Activated naive CD4-positive, alpha-beta T cell treated with anti-CD3 and anti-CD28 coated beads, Interleukin-2, amount 50 U/mL, for 72 hours (primary cell): ENCODE measurements around the gene WDR27. TPM values are rescaled to one million over a fixed set of nuclear protein-coding genes. Genes with fewer than 3 reads are reported as not detected.
A peak's percentile ranks its signal among the peaks of the same experiment; 100 is the strongest.
"Not testable (repeated sequence)": the region's sequence is repeated elsewhere in the genome, so short reads cannot be mapped to it uniquely, and the experiment has no call there.

Experiments used
- ATAC-seq, 2 donors: fragments of 150-1000 bp; cut with Tn5 transposase; 2 replicates each; pipeline ENCODE4 v1.10.0; 2021; ENCODE audit warnings: mild to moderate bottlenecking in 2 of 2, moderate library complexity in 2 of 2
- DNase-seq, 2 donors: peaks; one replicate each; pipeline ENCODE4 v3.0.0; 2021 to 2022; ENCODE audit warnings: low spot score in 2 of 2
- H3K27ac Mint-ChIP-seq, 2 donors: one replicate each; pipeline ENCODE4 v1.8.0; 2022; ENCODE audit warnings: mild to moderate bottlenecking in 2 of 2, mixed read lengths in 2 of 2
- H3K36me3 Mint-ChIP-seq, 2 donors: one replicate each; pipeline ENCODE4 v1.8.0; 2022; ENCODE audit warnings: mixed read lengths in 2 of 2
- H3K9me3 Mint-ChIP-seq, 2 donors: one replicate each; pipeline ENCODE4 v1.8.0; 2022; ENCODE audit warnings: mixed read lengths in 2 of 2
- total RNA-seq, 2 donors: library from RNA; stranded (reverse); gene quantifications; one replicate each; pipeline ENCODE4 v1.2.3, GENCODE V29; 2022

Gene WDR27
- total RNA-seq, 2 donors from 2014 or later, result 28.9 to 48.1 TPM

DNA sequence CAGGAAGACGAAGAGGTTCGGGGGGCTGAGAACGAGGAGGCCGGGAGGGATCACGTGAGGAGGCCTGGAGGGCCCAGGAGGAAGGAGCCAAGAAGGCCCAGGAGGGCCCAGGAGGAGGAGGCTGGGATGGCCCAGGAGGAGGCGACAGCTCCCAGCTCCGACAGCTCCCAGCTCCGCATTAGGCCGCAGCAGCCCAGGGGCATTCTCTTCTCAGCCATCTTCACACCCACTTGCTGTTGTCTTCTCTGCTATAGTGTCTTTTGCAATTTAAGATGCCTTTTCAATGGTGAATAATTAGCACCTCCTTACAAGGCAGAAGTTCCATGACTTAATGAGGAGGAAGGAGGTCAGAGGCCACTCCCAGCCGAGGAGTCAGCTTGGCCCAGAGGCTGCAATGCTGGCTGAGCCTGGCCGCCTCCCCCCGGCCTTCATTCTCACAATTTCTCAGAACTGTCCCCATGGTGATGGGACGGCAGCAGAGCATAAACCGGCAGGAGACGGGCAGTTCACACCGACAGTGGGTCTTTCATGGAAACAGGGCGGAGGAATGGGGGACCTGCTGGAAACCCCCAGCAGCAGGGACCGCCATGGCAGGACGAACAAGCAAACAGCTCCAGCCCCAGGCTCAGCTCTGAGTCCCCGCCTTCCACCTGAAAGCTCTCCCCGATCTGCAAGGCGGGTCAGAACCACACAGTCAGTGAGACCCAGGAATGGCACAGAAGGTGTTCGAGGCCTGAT lies 45.1 kb downstream of the WDR27 start:
- no peak for DNase-seq
- no peak for ATAC-seq
- Mint-ChIP-seq H3K27ac (no peak overlapping the region), H3K36me3 (peaks cover 11 to 15% of the 10 kb centered on the region in 2 donors), H3K9me3 (no peaks in the 10 kb centered on the region)

DNA sequence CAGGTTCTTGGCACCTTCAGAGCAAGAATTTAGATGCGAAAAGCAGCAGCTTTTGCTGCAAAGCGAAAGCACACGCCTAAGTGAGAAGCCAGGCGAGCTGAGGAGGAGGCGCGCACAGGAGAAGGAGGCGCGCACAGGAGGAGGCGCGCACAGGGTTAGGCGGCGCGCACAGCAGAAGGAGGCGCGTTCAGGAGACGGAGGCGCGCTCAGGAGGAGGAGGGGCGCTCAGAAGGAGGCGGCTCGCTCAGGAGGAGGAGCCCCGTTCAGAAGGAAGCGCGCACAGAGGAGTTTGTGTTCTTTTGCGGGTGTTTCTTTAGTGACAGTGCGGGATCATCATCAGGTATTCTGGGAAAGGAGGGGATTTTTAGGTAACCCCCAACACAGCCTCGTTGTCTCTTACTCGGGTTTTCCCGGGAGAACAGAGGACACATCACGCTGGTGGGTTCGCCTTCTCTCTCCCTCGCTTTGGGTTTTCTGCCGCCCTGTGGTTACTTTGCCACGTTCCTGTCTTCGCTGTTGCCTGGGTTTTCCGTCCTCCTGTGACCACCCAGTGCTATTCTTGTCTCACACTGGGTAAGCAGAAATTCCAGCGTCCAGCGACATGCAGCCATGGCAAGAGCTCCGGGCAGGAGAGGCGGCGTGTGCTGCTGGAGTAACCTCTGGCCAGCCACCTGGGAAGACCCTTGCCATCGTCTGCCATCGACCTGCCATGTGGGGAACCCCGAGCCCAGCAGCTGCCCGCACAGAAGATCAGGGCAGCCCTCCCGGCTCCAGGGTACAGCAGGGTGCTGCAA lies 47.0 kb downstream of the WDR27 start:
- Mint-ChIP-seq H3K9me3 (no peaks in the 10 kb centered on the region), H3K36me3 (peaks cover 11 to 15% of the 10 kb centered on the region in 2 donors)
- DNase-seq, result peak; percentile 30 to 64

DNA sequence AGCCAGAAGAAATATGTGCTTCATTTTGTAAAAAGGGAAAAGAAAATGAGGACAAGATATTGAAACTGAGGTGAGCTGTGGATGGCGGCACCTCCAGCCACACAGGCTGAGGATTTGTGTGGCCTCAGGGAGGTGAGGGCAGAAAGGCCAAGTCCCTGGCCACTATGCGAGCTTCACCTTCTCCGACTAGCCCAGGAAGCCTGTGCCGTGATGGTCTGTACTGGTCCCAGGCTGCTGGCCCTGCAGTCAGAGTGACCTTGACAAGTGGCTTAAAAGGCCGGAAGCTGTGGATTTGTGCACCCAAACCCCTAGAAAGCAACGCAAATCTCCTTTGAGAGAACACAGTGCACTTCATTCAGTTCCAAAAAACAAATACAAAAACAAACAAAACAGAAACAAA lies 48.1 kb downstream of the WDR27 start:
- ATAC-seq (no peak), DNase-seq (no peak)
- Mint-ChIP-seq H3K36me3 (peaks cover 7 to 15% of the 10 kb centered on the region in 2 donors), H3K27ac (peak overlapping the region in 1 of 2 donors; percentile 31), H3K9me3 (no peaks in the 10 kb centered on the region)

More for the DNA sequence above, 47.0 kb downstream of the WDR27 start:
- peak overlapping the region in 1 of 2 donors; percentile 31 for H3K27ac Mint-ChIP-seq
- peak; percentile 93 to 95 for ATAC-seq

DNA sequence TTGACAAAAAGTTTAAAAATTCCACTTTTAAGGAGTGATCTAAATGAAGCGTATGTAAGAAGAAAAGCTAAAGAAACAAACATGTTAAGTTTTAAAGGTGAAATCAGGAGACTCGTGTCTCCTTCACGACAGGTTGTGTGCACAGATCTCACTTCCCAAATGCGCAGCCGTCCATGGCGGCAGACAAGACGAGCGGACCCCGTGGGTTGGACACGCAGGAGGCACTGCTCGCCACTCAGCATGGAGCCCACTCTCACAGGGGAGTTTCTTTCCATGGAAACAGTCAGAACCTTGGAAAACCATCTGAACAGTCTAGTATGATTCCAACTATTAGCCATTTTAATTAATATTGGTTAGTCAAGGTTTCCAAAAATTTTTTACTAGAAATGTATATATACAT lies 48.9 kb downstream of the WDR27 start:
- no peak overlapping the region for H3K27ac Mint-ChIP-seq
- ATAC-seq, result no peak
- DNase-seq, result no peak
- no peaks in the 10 kb centered on the region for H3K9me3 Mint-ChIP-seq
- peaks cover 4 to 15% of the 10 kb centered on the region in 2 donors for H3K36me3 Mint-ChIP-seq

DNA sequence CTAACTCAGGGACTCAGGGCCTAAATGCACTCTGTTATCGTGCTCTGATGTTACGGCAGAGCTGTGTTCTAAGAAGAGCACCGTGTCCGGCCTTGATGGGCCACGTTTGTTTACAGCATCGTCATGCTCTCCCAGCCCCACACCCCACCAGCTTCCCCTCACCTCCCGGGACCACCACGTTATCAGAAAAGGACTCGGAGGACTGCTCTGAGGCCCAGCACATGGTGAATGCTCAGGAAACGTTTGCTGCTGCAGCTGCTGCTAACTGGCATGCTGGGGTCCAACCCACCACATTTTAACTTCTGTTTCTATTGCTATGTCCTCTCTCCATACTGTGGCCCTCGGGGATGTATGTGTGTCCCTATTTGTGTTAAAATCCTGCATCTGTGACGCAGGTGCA lies 50.3 kb downstream of the WDR27 start:
- Mint-ChIP-seq H3K36me3 (peaks cover 0 to 8% of the 10 kb centered on the region in 2 donors), H3K27ac (no peak overlapping the region), H3K9me3 (no peaks in the 10 kb centered on the region)
- no peak for ATAC-seq
- no peak for DNase-seq

DNA sequence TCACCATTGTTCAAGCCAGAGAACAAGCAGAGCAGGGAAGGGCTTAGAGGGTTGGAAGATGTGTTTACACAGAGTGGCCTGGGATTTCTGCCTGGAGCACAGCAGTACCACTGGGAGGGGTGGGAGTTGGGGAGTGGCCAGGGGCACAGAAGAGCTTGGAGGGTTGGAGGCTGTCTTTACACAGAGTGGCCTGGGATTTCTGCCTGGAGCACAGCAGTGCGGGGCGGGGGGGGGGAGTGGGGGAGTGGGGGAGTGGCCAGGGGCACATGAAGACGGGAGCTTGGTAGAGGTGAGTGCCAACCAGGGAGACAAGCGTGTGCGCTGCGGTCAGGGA lies 50.9 kb downstream of the WDR27 start:
- Mint-ChIP-seq H3K36me3 (peaks cover 0 to 2% of the 10 kb centered on the region in 2 donors), H3K9me3 (no peaks in the 10 kb centered on the region), H3K27ac (no peak overlapping the region)
- DNase-seq, result no peak
- ATAC-seq, result no peak

DNA sequence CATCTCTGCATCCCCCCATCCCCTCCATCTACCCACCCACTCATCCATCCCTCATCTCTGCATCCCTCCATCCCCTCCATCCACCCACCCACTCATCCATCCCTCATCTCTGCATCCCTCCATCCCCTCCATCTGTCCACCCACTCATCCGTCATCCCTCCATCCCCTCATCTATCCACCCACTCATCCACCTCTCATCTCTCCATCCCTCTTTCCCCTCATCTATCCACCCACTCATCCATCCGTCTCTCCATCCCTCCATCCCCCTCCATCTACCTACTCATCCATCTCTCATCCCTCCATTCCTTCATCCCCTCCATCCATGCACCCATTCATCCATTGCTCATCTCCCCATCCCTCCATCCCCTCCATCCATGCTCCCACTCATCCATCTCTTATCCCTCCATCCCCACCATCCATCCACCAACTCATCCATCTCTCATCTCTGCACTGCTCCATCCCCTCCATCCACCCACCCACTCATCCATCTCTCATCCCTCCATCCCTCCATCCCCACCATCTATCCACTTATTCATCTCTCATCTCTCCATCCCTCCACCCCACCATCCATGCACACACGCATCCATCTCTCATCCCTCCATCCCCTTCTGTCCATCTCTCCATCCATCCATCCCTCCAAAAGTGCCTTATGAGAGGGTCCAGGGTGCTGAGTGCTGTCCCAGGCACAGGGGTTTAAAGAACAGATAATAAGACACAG lies 51.4 kb downstream of the WDR27 start:
- Mint-ChIP-seq H3K27ac (no peak overlapping the region), H3K9me3 (no peaks in the 10 kb centered on the region), H3K36me3 (no peaks in the 10 kb centered on the region)
- no peak for ATAC-seq
- DNase-seq, result no peak

DNA sequence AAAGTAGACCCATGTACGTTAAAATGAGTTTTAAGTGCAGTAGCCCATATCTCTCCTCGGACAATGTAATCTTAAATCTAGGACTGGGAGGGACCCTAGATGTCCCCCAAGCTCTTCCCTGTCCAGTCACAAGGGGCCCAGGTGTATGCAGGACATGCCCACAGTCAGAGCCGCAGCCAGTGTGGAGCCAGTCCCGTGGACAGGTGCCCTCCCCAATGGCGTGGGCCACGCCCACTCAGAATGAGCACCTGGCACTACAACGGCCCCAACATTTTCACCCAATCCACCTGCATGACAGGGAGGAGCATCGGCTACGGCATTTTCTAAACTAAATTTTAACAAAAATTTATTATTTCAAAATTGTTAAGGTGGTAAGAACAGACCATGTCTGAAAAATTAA lies 53.2 kb downstream of the WDR27 start:
- ATAC-seq (no peak), DNase-seq (no peak)
- no peaks in the 10 kb centered on the region for H3K36me3 Mint-ChIP-seq
- H3K9me3 Mint-ChIP-seq, result no peaks in the 10 kb centered on the region
- no peak overlapping the region for H3K27ac Mint-ChIP-seq

DNA sequence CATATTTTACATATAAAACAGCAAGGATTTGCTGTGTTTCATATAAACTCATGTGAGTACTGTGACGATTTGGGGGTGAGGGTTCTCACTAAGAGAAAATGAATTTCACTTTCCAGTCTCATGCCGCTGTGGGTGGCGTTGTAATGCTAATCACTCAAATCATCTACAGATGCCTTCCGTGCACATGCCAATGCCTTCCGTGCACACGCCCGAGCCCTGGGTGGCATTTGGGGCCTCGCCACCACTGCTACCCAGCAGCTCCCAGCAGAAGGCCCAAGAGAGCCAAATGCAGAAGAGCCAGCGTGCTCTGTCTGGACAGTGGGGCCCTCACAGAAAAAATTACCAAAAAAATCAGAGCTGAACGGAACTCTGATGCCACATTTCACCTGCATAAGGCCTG lies 53.7 kb downstream of the WDR27 start:
- no peak overlapping the region for H3K27ac Mint-ChIP-seq
- no peaks in the 10 kb centered on the region for H3K9me3 Mint-ChIP-seq
- no peak for ATAC-seq
- no peak for DNase-seq
- no peaks in the 10 kb centered on the region for H3K36me3 Mint-ChIP-seq

DNA sequence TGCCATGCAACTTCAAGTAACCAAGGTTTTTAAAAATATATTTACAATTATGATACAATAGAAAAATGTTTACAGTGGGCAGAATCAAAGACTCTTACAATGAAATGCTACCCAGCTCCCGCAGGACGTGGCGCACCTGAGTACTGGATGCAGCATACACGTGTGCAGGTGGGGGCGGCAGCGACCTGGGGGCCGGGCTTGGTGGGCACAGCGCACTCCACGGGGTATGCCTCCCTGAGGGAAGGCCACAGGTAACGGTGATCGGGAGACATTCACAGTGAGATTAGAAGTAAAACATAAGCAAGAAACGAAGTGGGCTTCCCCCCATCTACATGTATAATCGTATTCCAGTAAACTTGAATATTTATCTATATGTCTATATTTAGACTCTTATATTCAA lies 54.2 kb downstream of the WDR27 start:
- H3K9me3 Mint-ChIP-seq, result no peaks in the 10 kb centered on the region
- DNase-seq (no peak), ATAC-seq (no peak)
- H3K27ac Mint-ChIP-seq, result no peak overlapping the region
- no peaks in the 10 kb centered on the region for H3K36me3 Mint-ChIP-seq

DNA sequence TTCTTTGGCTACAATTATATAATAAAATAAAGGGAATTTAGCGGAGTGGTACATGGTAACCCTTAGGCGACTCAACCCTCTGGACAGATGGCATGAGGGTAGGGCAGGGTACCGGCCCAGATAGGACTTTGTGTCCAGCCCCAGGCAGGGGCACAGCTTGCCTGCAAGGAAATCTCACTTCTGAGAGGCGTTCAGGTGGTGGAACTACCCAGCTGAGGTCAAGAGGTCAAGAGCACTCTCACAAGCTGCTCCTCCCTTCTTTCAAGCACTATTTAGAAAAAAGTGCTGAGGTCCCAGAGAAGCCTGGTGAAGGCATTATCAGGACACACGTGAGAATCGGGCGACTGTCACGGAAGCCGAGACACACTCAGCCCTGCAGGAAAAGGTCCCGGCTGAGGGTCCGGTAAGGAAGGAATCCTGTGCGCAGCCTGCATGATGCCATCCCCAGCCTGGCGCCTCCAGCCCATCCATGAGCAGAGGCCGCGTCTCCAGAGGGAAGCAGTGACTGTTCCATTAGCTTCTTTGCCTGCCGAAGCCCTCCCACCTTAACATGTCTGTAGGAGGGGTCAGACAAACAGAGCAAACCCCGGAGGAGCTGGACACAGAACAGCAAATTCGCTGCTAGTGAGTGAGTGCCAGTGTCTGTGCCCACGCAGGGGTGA lies 54.8 kb downstream of the WDR27 start:
- Mint-ChIP-seq H3K36me3 (no peaks in the 10 kb centered on the region), H3K27ac (no peak overlapping the region), H3K9me3 (no peaks in the 10 kb centered on the region)
- ATAC-seq (no peak), DNase-seq (no peak)

DNA sequence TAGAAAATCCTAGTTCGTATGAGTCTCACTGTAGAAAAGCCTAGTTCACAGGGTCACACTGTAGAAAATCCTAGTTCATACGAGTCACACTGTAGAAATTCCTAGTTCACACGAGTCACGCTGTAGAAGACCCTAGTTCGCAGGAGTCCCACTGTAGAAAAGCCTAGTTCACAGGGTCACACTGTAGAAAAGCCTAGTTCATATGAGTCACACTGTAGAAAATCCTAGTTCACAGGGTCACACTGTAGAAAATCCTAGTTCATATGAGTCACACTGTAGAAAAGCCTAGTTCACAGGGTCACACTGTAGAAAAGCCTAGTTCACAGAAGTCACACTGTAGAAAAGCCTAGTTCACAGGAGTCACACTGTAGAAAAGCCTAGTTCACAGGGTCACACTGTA lies 56.4 kb downstream of the WDR27 start:
- ATAC-seq, H3K9me3 Mint-ChIP-seq, H3K27ac Mint-ChIP-seq, H3K36me3 Mint-ChIP-seq, DNase-seq: not testable (repeated sequence)

DNA sequence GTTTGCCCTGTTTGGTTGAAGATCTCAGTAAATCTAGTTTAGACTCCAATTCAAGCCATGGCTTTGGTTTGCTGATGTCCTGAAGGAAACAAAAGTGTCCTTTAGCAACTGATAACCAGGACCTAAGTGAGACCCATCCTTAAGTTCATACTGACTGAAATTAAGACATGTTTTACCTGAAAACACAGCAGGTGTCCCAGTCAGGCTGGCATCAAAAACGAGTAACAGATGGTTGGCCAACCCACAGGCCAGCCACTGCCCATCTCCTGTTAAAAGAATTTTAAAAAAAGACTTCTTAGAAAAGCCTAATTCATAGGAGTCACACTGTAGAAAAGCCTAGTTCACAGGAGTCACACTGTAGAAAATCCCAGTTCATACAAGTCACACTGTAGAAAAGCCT lies 58.3 kb downstream of the WDR27 start:
- H3K36me3 Mint-ChIP-seq, result no peaks in the 10 kb centered on the region
- H3K9me3 Mint-ChIP-seq, result no peaks in the 10 kb centered on the region
- ATAC-seq (no peak), DNase-seq (no peak)
- H3K27ac Mint-ChIP-seq, result no peak overlapping the region

DNA sequence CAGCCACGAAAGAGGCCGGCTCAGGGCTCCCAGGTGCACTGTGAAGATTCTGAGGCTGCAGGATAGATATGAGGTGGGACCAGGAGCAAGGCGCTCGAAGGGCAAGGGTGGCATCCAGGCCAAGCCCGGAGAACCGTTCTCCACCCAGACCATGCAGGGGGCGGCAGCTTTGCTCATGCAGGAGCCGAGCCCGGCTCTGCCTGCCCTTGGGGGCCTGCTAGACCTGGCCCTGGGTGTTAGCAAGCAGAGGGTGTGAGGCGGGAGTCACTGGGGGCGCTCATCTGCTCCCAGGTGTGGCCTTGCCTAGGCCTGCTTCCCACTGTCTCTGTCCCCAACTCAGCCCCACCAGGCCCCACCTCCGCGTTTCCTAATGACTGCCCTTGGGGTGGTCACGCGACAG lies 59.4 kb downstream of the WDR27 start:
- no peaks in the 10 kb centered on the region for H3K36me3 Mint-ChIP-seq

DNA sequence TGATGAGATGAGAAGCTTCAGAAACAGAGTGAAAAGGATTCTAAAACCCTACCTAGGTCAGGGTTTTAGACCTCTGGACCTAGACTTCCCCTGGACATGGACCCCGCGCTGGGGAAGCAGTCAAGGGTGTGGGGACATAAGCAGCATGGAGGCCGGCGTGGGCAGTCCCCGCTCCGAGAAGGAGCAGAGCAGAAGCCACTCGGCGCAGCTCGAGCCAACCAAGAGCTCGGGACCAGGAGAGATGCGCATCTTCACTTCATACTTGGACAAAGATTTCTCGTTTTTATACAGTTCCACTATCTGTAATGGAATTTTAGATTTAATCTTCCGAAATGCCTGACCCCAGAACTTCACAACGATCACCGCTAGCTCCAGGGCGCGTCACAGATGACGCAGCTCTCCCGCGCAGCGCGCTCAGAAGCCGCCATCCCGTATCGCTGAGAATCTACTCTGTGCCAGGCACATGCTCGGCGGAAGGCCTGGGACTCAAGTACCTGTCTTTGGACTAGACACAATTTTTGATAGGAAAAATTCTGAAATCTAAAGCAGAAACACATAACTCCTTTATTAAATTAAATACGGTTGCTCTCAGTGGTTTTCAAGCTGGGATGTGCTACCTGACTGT lies 60.3 kb downstream of the WDR27 start:
- no peak for DNase-seq
- H3K36me3 Mint-ChIP-seq, result no peaks in the 10 kb centered on the region
- no peaks in the 10 kb centered on the region for H3K9me3 Mint-ChIP-seq
- no peak overlapping the region for H3K27ac Mint-ChIP-seq
- ATAC-seq, result no peak

More for the DNA sequence above, 59.4 kb downstream of the WDR27 start:
- ATAC-seq (no peak), DNase-seq (no peak)
- Mint-ChIP-seq H3K9me3 (no peaks in the 10 kb centered on the region), H3K27ac (no peak overlapping the region)

DNA sequence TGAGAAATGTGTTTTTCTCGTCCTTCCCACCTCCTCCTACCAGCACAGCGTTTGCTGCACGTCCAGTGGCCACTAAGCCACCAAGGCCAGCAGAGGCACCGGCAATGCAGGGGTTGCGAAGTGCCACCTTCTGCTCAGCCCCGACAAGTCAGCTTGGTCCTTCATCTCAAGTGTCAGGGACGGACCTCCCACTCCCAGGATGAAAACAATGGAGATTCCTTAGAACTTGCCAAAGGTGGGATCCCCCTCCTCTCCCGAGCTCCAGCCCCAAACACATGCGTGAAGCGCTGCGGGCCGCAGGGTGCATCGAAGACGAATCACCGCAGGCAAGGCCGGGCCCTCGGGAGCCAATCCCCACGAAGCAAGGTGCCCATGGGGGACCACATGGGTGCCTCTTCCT lies 60.8 kb downstream of the WDR27 start:
- DNase-seq (no peak), ATAC-seq (no peak)
- Mint-ChIP-seq H3K36me3 (no peaks in the 10 kb centered on the region), H3K27ac (no peak overlapping the region), H3K9me3 (no peaks in the 10 kb centered on the region)
